HL-60 (cell line): ENCODE data around the gene MIPOL1.

Experiments used
- DNase-seq, 2 experiments: peaks; one replicate each; pipeline ENCODE4 v3.0.0-alpha.2; 2010 to 2020; ENCODE audit warnings: low read depth in 1 of 2, low spot score in 1 of 2
- H3K27ac ChIP-seq: fragments of 250-450 bp; sonication (Bioruptor Pico); replicated peaks from 2 replicates; pipeline ENCODE4 v1.5.1; 2020; ENCODE audit warnings: mild to moderate bottlenecking, moderate library complexity
- H3K27me3 ChIP-seq: fragments of 250-450 bp; sonication (Bioruptor Pico); 2 replicates; pipeline ENCODE4 v1.5.1; 2021; ENCODE audit warnings: mild to moderate bottlenecking, moderate library complexity; ENCODE audit not compliant: insufficient read depth, poor library complexity, severe bottlenecking
- H3K4me3 ChIP-seq: replicated peaks from 2 replicates; pipeline ENCODE4 v1.5.1; 2011; ENCODE audit warnings: mild to moderate bottlenecking, control low read depth, low read length; ENCODE audit not compliant: insufficient read depth
- GABPA ChIP-seq: IDR thresholded peaks from 2 replicates; pipeline ENCODE4 v1.6.1; 2012; ENCODE audit warnings: low read depth
- POLR2AphosphoS5 ChIP-seq: IDR thresholded peaks from 2 replicates; pipeline ENCODE4 v1.6.1; 2012; ENCODE audit warnings: low read depth
- SPI1 ChIP-seq: IDR thresholded peaks from 2 replicates; pipeline ENCODE4 v1.6.1; 2012; ENCODE audit warnings: low read depth, mild to moderate bottlenecking, borderline replicate concordance
- TF ChIP-seq, protein P1 (sequence below): IDR thresholded peaks from one replicate; pipeline ENCODE4 v1.5.1; 2011; ENCODE audit warnings: low read length, control low read depth, inconsistent platforms; ENCODE audit not compliant: insufficient read depth
- TF ChIP-seq, protein P2 (sequence below): IDR thresholded peaks from 2 replicates; pipeline ENCODE4 v1.6.1; 2012; ENCODE audit warnings: low read depth; ENCODE audit not compliant: insufficient replicate concordance

Gene MIPOL1

DNA sequence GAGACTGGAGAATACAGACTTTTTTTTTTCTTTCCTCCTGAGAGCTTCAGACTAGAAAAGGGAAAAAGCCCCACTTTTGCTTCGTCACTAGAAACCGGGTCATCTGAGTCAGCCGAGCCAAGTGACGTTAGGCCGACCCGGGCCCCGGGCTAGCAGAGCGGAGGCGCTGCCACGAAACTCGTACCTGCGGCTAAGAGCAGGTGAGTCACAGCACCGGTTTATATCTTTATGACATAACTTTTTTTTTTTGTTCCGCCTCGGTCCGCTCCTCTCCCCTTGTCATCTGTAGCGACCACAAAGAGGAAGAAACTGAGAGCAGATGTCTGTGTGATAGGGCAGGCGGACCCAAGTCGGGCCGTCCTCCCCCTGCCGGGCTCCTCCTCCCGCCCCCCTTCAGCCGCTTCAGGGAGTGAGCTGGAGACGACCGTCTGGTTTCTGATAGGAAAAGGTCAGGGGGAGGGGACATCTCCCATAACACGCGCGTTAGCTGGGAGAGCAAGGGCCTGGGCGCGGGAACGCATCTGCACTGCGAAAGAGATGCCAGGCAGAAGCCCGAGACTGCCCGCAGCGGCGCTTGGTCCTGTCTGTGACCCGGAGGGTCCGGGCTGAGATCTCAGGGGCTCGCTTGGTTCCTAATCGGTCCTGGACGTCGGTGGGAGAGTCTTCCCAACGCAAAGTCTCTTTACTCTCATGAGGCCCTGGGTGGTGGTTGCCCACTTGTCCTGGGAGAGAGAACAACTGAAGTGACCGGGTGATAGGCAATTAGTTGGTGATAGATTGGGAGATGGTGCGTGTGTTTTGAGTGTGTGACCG, 398.3 kb downstream of the MIPOL1 start:
- Histone ChIP-seq H3K27ac (no peak overlapping the region), H3K4me3 (peak overlapping the region; percentile 40), H3K27me3 (peaks cover 64% of the 10 kb centered on the region)
- DNase-seq: peak; percentile 45 to 58
- TF ChIP-seq, protein P1, sequence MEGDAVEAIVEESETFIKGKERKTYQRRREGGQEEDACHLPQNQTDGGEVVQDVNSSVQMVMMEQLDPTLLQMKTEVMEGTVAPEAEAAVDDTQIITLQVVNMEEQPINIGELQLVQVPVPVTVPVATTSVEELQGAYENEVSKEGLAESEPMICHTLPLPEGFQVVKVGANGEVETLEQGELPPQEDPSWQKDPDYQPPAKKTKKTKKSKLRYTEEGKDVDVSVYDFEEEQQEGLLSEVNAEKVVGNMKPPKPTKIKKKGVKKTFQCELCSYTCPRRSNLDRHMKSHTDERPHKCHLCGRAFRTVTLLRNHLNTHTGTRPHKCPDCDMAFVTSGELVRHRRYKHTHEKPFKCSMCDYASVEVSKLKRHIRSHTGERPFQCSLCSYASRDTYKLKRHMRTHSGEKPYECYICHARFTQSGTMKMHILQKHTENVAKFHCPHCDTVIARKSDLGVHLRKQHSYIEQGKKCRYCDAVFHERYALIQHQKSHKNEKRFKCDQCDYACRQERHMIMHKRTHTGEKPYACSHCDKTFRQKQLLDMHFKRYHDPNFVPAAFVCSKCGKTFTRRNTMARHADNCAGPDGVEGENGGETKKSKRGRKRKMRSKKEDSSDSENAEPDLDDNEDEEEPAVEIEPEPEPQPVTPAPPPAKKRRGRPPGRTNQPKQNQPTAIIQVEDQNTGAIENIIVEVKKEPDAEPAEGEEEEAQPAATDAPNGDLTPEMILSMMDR: no peak
- TF ChIP-seq, protein P2, sequence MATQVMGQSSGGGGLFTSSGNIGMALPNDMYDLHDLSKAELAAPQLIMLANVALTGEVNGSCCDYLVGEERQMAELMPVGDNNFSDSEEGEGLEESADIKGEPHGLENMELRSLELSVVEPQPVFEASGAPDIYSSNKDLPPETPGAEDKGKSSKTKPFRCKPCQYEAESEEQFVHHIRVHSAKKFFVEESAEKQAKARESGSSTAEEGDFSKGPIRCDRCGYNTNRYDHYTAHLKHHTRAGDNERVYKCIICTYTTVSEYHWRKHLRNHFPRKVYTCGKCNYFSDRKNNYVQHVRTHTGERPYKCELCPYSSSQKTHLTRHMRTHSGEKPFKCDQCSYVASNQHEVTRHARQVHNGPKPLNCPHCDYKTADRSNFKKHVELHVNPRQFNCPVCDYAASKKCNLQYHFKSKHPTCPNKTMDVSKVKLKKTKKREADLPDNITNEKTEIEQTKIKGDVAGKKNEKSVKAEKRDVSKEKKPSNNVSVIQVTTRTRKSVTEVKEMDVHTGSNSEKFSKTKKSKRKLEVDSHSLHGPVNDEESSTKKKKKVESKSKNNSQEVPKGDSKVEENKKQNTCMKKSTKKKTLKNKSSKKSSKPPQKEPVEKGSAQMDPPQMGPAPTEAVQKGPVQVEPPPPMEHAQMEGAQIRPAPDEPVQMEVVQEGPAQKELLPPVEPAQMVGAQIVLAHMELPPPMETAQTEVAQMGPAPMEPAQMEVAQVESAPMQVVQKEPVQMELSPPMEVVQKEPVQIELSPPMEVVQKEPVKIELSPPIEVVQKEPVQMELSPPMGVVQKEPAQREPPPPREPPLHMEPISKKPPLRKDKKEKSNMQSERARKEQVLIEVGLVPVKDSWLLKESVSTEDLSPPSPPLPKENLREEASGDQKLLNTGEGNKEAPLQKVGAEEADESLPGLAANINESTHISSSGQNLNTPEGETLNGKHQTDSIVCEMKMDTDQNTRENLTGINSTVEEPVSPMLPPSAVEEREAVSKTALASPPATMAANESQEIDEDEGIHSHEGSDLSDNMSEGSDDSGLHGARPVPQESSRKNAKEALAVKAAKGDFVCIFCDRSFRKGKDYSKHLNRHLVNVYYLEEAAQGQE: no peak
- no peak for TF ChIP-seq GABPA
- TF ChIP-seq SPI1: no peak
- TF ChIP-seq POLR2AphosphoS5: no peak

DNA sequence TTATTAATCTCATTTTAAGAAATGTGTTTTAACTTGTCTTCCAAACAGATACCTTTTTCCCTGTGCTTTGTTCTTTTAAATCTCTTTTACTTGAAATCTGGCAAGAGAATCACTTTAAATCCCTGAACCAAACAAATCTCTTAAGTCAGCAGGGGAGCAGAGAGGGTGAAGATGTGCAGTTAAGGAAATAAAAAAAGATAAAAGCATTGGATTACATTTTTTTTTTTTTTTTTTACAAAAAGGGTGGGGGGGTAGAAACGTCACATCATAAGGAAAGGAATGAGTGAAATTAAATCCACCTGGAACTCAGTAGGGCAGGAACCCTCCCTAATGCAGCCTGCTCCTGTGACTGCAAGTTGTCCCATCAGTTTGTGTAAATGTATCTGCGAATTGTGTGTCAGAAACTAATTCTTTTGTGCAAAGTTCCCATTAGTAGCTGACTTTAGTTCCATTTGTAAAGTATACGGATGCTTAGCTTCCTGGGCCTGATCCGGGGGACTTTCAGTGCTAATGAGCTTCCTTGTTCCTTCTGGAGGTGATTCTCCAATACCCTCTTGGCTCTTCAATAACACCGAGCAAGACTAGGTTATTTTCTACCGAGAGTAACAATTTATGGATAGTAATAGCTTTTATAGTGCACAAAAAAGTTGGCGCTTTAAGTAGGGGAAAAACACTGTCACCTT, 399.2 kb downstream of the MIPOL1 start:
- no peak overlapping the region for H3K4me3 ChIP-seq
- TF ChIP-seq, protein P2: no peak
- TF ChIP-seq POLR2AphosphoS5 (no peak), SPI1 (no peak), GABPA (no peak)
- TF ChIP-seq, protein P1: no peak
- no peak overlapping the region for H3K27ac ChIP-seq
- no peak for DNase-seq
- peaks cover 61% of the 10 kb centered on the region for H3K27me3 ChIP-seq

DNA sequence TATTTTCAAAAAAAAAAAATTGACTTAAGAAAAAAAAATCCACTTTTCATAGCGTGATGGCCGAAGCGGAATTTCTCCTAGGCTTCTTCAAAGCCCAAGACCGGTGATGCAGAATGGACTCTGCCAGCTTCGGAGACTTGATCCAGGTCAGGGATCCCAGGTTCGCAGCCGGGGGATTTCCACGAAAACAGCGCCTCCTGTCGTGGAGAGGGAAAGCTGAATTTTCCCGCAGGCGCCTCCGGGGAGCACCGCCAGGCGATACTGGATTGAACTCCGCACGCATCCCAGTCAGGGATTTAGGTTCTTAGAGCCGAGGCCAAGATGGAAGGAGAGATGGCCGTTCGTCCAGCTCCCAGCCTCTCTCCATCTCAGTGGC, 399.8 kb downstream of the MIPOL1 start:
- no peak for DNase-seq
- TF ChIP-seq GABPA (no peak), POLR2AphosphoS5 (no peak), SPI1 (no peak)
- TF ChIP-seq, protein P1: no peak
- TF ChIP-seq, protein P2: no peak
- Histone ChIP-seq H3K4me3 (no peak overlapping the region), H3K27ac (no peak overlapping the region), H3K27me3 (peaks cover 65% of the 10 kb centered on the region)
